GM19438 (cell line): ENCODE data around the gene GGACT.

Experiments
- ATAC-seq: cut with Tn5 transposase; IDR thresholded peaks from one replicate; pipeline ENCODE4 v1.9.1; 2021; ENCODE audit warnings: low read depth; ENCODE audit not compliant: unreplicated experiment

The GGACT gene

DNA sequence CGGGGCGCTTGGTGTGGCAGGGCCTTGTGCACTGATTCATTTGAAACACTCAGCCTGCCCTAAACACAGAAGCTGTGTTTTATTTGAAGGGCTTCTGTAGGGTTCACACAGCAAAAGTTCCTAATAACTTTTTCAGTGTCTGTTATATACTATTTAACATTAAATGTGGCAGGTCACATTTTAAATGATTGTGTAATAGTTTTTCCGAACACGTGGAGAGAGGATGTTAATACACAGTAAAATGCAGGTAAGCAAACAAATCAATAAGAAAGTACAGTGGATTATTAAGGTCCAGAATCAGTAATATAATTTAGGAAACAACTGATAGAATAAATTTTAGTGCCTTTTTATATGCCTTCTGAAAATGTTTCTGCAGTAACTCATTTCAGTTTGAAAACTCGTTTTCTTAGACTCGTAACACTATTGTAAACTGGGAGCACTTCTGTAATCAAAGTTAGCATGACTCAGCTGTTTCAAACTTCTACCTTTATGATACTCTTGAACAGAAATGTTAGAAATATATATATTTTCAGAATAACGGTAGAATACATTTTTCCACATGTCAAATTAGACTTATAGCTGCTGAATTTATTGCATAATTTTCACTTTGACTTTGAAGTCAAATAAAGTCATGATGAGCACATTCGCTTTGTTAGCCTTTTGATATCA, 70.1 kb downstream of the GGACT start:
- no peak for ATAC-seq

- peak; percentile 56 for ATAC-seq
Measured at GRCh38 chr13:100517728-100518127, 70.9 kb downstream of the GGACT start.

- no peak for ATAC-seq
Measured at GRCh38 chr13:100517135-100517534, 71.5 kb downstream of the GGACT start.

DNA sequence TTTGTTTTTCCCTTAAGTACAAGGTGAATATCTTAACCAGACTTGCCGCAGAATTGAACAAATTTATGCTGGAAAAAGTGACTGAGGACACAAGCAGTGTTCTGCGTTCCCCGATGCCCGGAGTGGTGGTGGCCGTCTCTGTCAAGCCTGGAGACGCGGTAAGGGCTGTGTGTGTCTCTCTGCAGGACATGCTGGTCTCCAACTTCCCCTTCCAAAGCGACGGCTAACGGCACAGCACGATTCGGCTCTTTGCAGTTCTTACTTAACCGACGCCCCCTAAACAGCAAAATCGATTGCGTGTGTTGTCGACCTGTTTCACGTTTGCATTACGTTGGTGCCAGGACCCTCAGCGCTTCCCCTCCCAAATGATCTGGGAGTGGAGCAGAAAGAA, 73.2 kb downstream of the GGACT start:
- no peak for ATAC-seq

DNA sequence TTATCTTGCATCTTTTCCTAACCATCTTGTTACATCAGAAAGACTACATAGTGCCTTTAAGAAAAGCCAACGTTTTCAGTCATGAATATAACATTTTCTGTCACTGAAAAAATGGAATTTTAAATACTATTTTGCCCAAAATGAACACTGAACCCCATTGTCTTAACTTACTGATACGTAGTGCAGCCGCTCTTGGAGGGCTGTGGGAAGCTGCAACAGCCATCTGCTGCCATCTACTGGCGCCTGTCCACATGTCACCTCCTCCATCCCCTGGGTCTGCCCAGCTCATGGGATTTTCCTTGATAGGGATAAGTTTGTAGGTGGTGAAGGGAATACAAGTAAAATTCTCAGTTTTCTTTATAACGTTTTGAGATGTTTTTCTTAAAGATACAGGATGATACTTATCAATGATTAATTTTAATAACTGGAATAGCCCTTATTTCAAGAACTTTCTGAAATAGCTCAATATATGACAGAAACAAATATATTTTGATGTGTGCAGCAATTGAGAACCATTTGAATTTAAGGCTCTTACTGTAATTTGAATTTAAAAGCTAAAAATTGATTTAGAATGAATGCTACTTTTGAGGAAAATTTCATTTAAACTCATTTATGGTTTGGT, 73.7 kb downstream of the GGACT start:
- peak; percentile 88 for ATAC-seq

GRCh38 chr13:100513987-100514670, 74.5 kb downstream of the GGACT start:
- no peak for ATAC-seq

DNA sequence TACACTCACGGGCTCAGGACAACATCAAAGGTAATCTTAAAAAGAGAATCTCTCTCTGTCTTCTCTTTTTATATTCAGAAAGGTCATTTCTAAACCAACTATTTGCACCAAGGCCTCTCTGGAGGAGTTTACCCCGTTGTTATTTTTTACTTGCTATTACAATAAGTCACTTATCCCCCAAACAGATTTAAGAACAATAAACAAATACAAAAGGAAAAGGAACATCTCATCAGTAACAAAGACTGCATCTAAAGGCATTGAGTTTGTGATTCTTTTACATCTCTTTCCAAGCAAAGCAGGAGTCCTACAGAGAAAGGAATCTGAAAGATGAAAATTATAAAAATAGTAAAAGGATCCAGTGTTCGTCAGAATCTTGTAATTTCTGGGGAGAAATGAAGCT, 75.4 kb downstream of the GGACT start:
- no peak for ATAC-seq

DNA sequence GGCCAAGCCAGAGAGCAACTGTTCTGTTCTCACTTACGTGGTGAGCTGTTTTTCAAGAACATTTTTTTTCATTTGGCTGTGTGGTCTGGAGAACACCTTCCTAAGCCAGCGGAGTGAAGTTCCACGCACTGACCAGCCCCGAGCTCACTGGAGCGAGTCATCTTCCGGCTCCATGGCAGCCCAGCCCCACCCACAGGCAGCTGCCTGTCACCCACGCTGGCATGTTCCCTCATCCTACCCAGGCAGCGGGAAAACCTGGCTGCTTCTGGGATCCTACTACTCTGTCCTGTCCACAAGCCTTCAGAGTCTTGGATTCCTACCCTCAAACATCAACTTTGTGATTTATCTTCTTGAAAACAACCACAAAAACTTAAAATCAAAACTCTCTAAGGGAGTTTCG, 76.2 kb downstream of the GGACT start:
- ATAC-seq = no peak

DNA sequence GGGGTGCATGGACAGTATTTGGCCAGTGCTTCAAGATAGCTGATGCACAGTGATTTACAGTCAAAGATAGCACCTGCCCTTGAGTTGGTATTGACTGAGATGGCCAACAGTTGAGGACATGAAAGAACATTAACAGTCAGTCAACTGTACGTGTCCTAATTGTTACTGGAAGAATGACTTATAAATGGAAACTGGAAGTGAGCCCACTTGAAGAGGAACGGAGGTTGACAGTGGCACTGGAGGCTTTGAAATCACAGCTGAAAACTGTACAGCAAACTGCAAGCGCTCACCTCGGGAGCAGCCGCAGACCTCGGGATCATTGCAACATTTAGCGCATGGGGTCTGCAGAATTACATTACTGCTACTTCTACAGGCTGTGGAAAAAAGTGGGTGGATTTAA, 77.1 kb downstream of the GGACT start:
- no peak for ATAC-seq

DNA sequence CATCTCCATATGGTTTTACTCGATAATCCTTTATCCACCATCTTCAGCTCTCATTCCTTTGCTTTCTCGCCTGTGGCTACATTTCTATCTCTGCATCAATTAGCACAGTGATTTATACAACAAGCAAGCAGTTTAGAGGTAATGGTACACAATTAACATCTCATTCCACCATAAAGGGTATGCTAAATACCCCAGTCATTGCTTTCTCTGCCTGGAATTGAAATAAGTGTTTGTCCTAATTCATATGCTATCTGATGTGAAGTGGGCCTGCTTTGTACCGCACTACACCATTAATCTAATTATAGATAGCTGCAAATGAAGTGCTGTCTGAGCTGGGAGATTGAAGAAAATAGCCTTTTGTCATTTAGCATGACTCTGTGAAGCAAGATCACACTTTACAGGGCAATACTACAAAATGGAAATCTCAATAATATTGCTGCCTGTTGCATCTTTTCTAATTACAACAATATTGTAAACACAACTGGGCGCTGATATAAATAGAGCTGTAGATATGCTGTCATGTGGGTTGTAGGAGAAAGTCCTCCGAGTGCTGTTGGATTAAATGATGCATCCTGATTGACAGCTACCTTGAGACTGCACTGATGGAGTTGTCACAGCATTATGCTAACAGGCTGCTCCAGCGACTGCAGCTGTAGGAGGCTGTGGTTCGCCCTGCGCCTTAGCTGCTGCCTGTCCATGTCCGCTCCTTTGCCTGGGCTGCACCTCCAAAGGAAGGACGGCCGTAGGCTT, 78.2 kb downstream of the GGACT start:
- no peak for ATAC-seq

GRCh38 chr13:100508996-100509395, 79.6 kb downstream of the GGACT start:
- no peak for ATAC-seq

- ATAC-seq = no peak
Measured at GRCh38 chr13:100508455-100508854, 80.1 kb downstream of the GGACT start.

GRCh38 chr13:100506600-100507422, 81.8 kb downstream of the GGACT start:
- ATAC-seq = peak; percentile 29

GRCh38 chr13:100506154-100506553, 82.4 kb downstream of the GGACT start:
- peak; percentile 78 for ATAC-seq

GRCh38 chr13:100503622-100504021, 85.0 kb downstream of the GGACT start:
- ATAC-seq = no peak

DNA sequence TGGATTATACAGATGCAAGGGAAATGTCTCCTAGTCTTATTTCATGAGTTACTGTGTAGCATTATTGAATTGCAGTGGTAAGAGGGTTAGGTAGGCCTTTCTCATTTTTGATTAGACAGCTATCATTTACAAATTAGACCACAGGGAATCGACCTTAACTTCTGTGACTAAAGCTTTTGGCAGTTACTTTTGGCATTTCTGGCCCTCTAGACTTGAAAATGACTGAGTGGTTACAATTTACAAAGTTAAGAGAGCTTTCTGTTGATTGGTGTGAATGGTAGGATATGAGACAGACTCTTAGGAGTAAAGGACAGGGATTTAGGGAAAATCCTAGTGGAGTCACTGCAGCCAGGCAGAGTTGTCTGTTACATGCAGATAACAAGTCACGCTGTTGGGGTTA, 86.1 kb downstream of the GGACT start:
- ATAC-seq = no peak

DNA sequence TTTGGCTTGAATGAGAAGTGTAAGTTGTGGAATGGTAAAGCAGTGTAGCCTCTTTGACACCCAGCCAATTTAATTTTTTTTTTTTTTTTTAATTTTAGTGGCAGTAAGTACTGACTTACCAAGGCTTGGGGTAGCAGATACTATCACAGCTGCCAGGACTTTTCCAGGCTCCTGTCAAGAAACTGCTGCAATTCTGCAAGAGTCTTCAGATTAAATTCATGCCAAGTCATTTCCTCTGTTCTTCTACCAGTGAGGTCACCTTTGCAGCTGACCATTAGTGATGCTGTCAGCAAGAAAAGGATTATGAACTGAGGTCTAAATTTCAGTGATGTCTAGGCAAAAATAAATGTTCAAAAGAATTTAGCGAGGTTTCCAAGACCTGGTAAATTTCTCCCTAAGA, 91.2 kb downstream of the GGACT start:
- ATAC-seq = no peak

DNA sequence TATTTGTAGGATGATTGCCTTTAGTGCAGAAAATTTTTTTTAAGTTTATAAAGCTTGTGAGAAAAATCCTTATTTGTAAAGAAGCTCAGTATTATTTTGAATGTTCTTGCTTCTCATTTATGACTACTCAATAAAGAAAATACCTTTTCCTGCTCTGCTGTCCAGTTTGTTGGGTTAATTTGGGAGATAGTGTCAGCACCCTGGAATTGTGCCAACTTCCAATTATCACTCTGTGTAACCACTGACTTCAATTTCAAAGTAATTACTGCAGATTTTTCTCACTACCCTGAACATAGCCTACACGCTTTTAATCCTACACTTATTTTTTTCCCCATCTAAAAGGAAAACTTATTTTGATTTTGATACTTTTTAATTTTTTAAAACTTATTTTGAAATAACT, 93.1 kb downstream of the GGACT start:
- no peak for ATAC-seq

DNA sequence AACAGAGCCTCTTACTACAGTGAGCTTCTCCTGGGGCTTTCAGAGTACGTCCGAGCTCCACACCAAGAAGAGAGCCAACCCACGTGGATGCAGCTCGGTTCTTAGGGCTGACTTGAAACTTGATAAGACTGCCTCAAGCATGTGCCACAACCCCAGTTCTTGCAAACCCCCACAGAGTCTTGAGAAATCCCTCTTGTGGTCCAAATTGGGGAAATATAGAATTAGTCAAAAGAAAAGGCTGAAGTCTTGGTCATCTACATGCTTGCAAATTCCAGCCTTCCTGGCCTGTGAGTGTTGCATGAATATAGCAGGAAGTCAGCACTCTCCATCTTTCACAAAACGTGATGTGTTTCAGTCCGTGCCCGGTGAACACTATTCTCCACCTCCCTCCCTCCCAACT, 95.2 kb downstream of the GGACT start:
- no peak for ATAC-seq

GRCh38 chr13:100491164-100491842, 97.3 kb downstream of the GGACT start:
- no peak for ATAC-seq
